Erythroblast (primary cell): ENCODE results near the gene NMNAT2.

ENCODE experiments used
- GATA1 ChIP-seq: IDR thresholded peaks from 2 replicates; pipeline ENCODE4 v1.6.1; 2011; ENCODE audit warnings: low read depth, mild to moderate bottlenecking, control low read depth, low read length, moderate library complexity
- POLR2A ChIP-seq: IDR thresholded peaks from 2 replicates; pipeline ENCODE4 v1.6.1; 2011; ENCODE audit warnings: mild to moderate bottlenecking, low read length

- TF ChIP-seq POLR2A = no peak
- no peak for TF ChIP-seq GATA1
These were observed 14.7 kb downstream of the NMNAT2 start for GRCh38 chr1:183403498-183403897.
